HCT116 (cell line): ENCODE results near the gene C9orf78. TPM values are rescaled to one million over a fixed set of nuclear protein-coding genes. Genes with fewer than 3 reads are reported as not detected.

Experiments used
- ATAC-seq: fragments of 200-7000 bp; cut with Tn5 transposase; 2 replicates; pipeline ENCODE4 v1.9.1; 2020; ENCODE audit warnings: mild to moderate bottlenecking, moderate library complexity
- BruUV-seq: library from RNA; stranded (reverse); fragments of 400-500 nt; replicated peaks from 2 replicates; lab custom pipeline; 2021; lab: Mats Ljungman, UMichigan
- CTCF ChIA-PET: fragments of 300-600 bp; sonication (Branson Sonifier 250); formaldehyde crosslinking; loops from one replicate; lab custom pipeline; 2021; ENCODE audit warnings: antibody characterized with exemption; lab: Charles Lee
- POLR2A ChIA-PET: fragments of 300-600, 350-600 bp; sonication (Branson Sonifier 250); formaldehyde crosslinking; loops from one replicate; lab custom pipeline; 2021; ENCODE audit warnings: antibody characterized with exemption; lab: Charles Lee
- RAD21 ChIA-PET, 2 experiments: fragments of 300-600 bp; sonication (Branson Sonifier 250); formaldehyde crosslinking; loops; one replicate each; lab custom pipeline; 2023; ENCODE audit warnings: low total read pairs in 2 of 2; ENCODE audit not compliant: uncharacterized antibody in 2 of 2, unreplicated experiment in 2 of 2, low non-redundant PET in 1 of 2; lab: Charles Lee
- DNase-seq: peaks from one replicate; pipeline ENCODE4 v3.0.0-alpha.2; 2010; ENCODE audit warnings: low read depth, low spot score
- H2AFZ ChIP-seq: fragments of 200-600 bp; shearing (Covaris generic), sonication (generic); 2 replicates; pipeline ENCODE4 v1.6.1; 2017; ENCODE audit warnings: low read depth, mixed run types, mixed read lengths, antibody characterized with exemption, low read length; ENCODE audit not compliant: poor library complexity, severe bottlenecking
- H3K27ac ChIP-seq: 2 replicates; pipeline ENCODE4 v1.5.1; 2012; ENCODE audit warnings: low read depth, low read length
- H3K27me3 ChIP-seq: fragments of 200-600 bp; sonication (generic); 2 replicates; pipeline ENCODE4 v1.6.1; 2016; ENCODE audit warnings: mixed run types, low read length, mixed read lengths; ENCODE audit not compliant: insufficient read depth
- H3K36me3 ChIP-seq, 2 experiments: fragments of 200-500 bp in 1 of 2; fragments of 200-600 bp in 1 of 2; sonication (Bioruptor generic) in 1 of 2; sonication (generic) in 1 of 2; 2 replicates each; pipeline versions ENCODE4 v1.5.1 to v1.6.1; 2014 to 2016; ENCODE audit warnings: low read length in 2 of 2, inconsistent platforms in 1 of 2, mixed read lengths in 1 of 2, mixed run types in 1 of 2; ENCODE audit not compliant: insufficient read depth in 2 of 2, control insufficient read depth in 1 of 2
- H3K4me1 ChIP-seq, 2 experiments: fragments of 200-600 bp in 1 of 2; sonication (generic) in 1 of 2; 2 replicates each; pipeline versions ENCODE4 v1.5.1 to v1.6.1; 2012 to 2017; ENCODE audit warnings: low read length in 2 of 2, inconsistent platforms in 1 of 2, mild to moderate bottlenecking in 1 of 2, mixed read lengths in 1 of 2, mixed run types in 1 of 2, moderate library complexity in 1 of 2; ENCODE audit not compliant: insufficient read depth in 2 of 2, control insufficient read depth in 1 of 2
- H3K4me2 ChIP-seq: fragments of 200-600 bp; sonication (generic); 2 replicates; pipeline ENCODE4 v1.6.1; 2017; ENCODE audit warnings: mixed run types, low read length, mixed read lengths
- H3K4me3 ChIP-seq, 2 experiments: fragments of 200-600 bp in 1 of 2; sonication (generic) in 1 of 2; replicated peaks in 1 of 2; 2 replicates each; pipeline ENCODE4 v1.5.1; 2011 to 2016; ENCODE audit warnings: low read length in 2 of 2, control low read depth in 1 of 2, low read depth in 1 of 2, mild to moderate bottlenecking in 1 of 2, mixed read lengths in 1 of 2, mixed run types in 1 of 2
- H3K79me2 ChIP-seq: fragments of 200-600 bp; sonication (generic); 2 replicates; pipeline ENCODE4 v1.6.1; 2017; ENCODE audit warnings: mild to moderate bottlenecking, mixed run types, low read length, moderate library complexity, mixed read lengths; ENCODE audit not compliant: insufficient read depth
- H3K9ac ChIP-seq: fragments of 200-600 bp; sonication (generic); 2 replicates; pipeline ENCODE4 v1.6.1; 2016; ENCODE audit warnings: low read length, mixed read lengths
- H3K9me2 ChIP-seq: fragments of 200-600 bp; sonication (generic), shearing (Covaris generic); 2 replicates; pipeline ENCODE4 v1.6.1; 2017; ENCODE audit warnings: mixed run types, mild to moderate bottlenecking, moderate library complexity; ENCODE audit not compliant: insufficient read depth
- H3K9me3 ChIP-seq, 2 experiments: fragments of 200-500 bp in 1 of 2; fragments of 200-600 bp in 1 of 2; sonication (Bioruptor generic) in 1 of 2; sonication (generic) in 1 of 2; 2 replicates each; pipeline ENCODE4 v1.6.1; 2014 to 2017; ENCODE audit warnings: low read length in 2 of 2, mixed read lengths in 2 of 2, inconsistent platforms in 1 of 2, low read depth in 1 of 2, mild to moderate bottlenecking in 1 of 2, mixed run types in 1 of 2, moderate library complexity in 1 of 2; ENCODE audit not compliant: control insufficient read depth in 1 of 2, insufficient read depth in 1 of 2
- H4K20me1 ChIP-seq: fragments of 200-600 bp; sonication (generic), shearing (Covaris generic); 2 replicates; pipeline ENCODE4 v1.6.1; 2017; ENCODE audit warnings: mixed run types, mild to moderate bottlenecking, moderate library complexity; ENCODE audit not compliant: insufficient read depth
- CEBPB ChIP-seq: IDR thresholded peaks from 2 replicates; pipeline ENCODE4 v1.6.1; 2012; ENCODE audit warnings: low read depth
- ELF1 ChIP-seq: IDR thresholded peaks from 2 replicates; pipeline ENCODE4 v1.6.1; 2012; ENCODE audit warnings: low read depth, borderline replicate concordance
- EZH2 ChIP-seq: fragments of 200-600 bp; sonication (generic); IDR thresholded peaks from 2 replicates; pipeline ENCODE4 v1.6.1; 2017; ENCODE audit warnings: antibody characterized with exemption, mixed run types
- POLR2AphosphoS5 ChIP-seq: IDR thresholded peaks from 2 replicates; pipeline ENCODE4 v1.6.1; 2011; ENCODE audit warnings: mild to moderate bottlenecking, low read depth, low read length, moderate library complexity
- TCF7L2 ChIP-seq: IDR thresholded peaks from 2 replicates; pipeline ENCODE4 v1.7.0; 2011; ENCODE audit warnings: borderline replicate concordance, inconsistent platforms; ENCODE audit not compliant: insufficient read depth, insufficient read length; ENCODE audit errors: extremely low read depth
- ZNF274 ChIP-seq: fragments of 200-500 bp; sonication (Bioruptor generic); IDR thresholded peaks from 2 replicates; pipeline ENCODE4 v1.6.1; 2014; ENCODE audit warnings: mild to moderate bottlenecking, low read depth, low read length, inconsistent platforms
- intact Hi-C: fragments of 100-400 bp; cut with micrococcal nuclease; formaldehyde crosslinking; loops from 2 replicates; pipeline ENCODE4 v1.10.0; 2022
- total RNA-seq: library from RNA; stranded (reverse); gene quantifications from one replicate; pipeline ENCODE4 v1.2.1, GENCODE V29; 2021; ENCODE audit not compliant: unreplicated experiment
- TF ChIP-seq, protein P1 (sequence below): IDR thresholded peaks from 2 replicates; pipeline ENCODE4 v1.6.1; 2012; ENCODE audit warnings: low read depth
- TF ChIP-seq, protein P2 (sequence below): IDR thresholded peaks from 2 replicates; pipeline ENCODE4 v1.6.1; 2012

C9orf78 gene
- total RNA-seq, 1 experiment from 2014 or later, result 41.4 TPM

DNA sequence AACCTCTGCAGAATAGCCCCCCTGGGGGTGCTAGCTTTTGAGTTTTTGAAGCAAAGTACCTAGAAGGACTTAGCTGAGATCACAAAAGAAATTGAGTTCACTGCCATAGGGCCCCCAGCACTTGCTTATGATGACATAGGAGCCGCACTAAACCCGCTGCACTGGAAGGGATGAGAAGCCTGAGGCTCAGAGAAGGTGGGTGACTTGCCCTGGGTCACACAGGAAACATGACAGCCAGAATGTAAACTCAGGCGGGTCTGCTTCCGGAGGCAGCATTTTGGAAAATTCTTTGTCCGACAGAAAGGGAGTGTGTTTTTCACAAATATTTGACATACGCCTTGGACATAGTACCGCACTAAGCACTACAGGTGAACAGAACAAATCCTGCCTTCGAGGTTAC lies 40.5 kb downstream of the C9orf78 start:
- BruUV-seq, result no TSS peak
- Histone ChIP-seq H3K9ac (no peak overlapping the region), H3K27ac (no peak overlapping the region), H3K27me3 (peaks cover 4% of the 10 kb centered on the region; the same call in 1 of the 2 replicates), H3K36me3 (no peaks in the 10 kb centered on the region), H2AFZ (no peak overlapping the region), H3K9me3 (no peaks in the 10 kb centered on the region), H3K4me1 (peaks cover 0 to 4% of the 10 kb centered on the region in 2 experiments; a peak in 1 of 4 replicates), H4K20me1 (no peaks in the 10 kb centered on the region), H3K79me2 (no peaks in the 10 kb centered on the region), H3K4me3 (no peak overlapping the region), H3K9me2 (no peaks in the 10 kb centered on the region), H3K4me2 (no peak overlapping the region)
- ChIA-PET RAD21 (no interaction called here), POLR2A (no interaction called here), CTCF (no interaction called here)
- no peak for TF ChIP-seq POLR2AphosphoS5
- no peak for TF ChIP-seq ELF1
- TF ChIP-seq, protein P1, sequence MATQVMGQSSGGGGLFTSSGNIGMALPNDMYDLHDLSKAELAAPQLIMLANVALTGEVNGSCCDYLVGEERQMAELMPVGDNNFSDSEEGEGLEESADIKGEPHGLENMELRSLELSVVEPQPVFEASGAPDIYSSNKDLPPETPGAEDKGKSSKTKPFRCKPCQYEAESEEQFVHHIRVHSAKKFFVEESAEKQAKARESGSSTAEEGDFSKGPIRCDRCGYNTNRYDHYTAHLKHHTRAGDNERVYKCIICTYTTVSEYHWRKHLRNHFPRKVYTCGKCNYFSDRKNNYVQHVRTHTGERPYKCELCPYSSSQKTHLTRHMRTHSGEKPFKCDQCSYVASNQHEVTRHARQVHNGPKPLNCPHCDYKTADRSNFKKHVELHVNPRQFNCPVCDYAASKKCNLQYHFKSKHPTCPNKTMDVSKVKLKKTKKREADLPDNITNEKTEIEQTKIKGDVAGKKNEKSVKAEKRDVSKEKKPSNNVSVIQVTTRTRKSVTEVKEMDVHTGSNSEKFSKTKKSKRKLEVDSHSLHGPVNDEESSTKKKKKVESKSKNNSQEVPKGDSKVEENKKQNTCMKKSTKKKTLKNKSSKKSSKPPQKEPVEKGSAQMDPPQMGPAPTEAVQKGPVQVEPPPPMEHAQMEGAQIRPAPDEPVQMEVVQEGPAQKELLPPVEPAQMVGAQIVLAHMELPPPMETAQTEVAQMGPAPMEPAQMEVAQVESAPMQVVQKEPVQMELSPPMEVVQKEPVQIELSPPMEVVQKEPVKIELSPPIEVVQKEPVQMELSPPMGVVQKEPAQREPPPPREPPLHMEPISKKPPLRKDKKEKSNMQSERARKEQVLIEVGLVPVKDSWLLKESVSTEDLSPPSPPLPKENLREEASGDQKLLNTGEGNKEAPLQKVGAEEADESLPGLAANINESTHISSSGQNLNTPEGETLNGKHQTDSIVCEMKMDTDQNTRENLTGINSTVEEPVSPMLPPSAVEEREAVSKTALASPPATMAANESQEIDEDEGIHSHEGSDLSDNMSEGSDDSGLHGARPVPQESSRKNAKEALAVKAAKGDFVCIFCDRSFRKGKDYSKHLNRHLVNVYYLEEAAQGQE, result no peak
- TF ChIP-seq TCF7L2, result no peak
- intact Hi-C loops, result no loop called here
- ATAC-seq, result no peak
- DNase-seq, result no peak

DNA sequence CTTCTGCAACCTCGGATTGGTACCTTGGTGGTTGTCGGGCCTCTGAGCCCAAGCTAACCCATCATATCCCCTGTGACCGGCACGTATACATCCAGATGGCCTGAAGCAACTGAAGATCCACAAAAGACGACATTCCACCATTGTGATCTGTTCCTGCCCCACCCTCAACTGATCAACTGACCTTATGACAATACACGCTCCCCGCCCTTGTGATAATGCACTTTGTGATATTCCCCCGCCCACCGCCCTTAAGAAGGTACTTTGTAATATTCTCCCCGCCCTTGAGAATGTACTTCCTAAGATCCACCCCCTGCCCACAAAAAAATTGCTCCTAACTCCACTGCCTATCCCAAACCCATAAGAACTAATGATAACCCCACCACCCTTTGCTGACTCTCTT lies 48.6 kb downstream of the C9orf78 start:
- peaks cover 3 to 11% of the 10 kb centered on the region in 2 experiments; a peak in 2 of 4 replicates for H3K4me1 ChIP-seq
- H2AFZ ChIP-seq, result no peak overlapping the region
- no peaks in the 10 kb centered on the region for H4K20me1 ChIP-seq
- CTCF ChIA-PET, result no interaction called here
- no peak overlapping the region for H3K9ac ChIP-seq
- H3K4me3 ChIP-seq, result no peak overlapping the region
- RAD21 ChIA-PET, result no interaction called here
- intact Hi-C loops, result no loop called here
- no peaks in the 10 kb centered on the region for H3K9me2 ChIP-seq
- no peaks in the 10 kb centered on the region for H3K27me3 ChIP-seq
- H3K27ac ChIP-seq, result no peak overlapping the region
- no peaks in the 10 kb centered on the region for H3K9me3 ChIP-seq
- H3K4me2 ChIP-seq, result no peak overlapping the region
- H3K79me2 ChIP-seq, result no peaks in the 10 kb centered on the region
- H3K36me3 ChIP-seq, result no peaks in the 10 kb centered on the region
- DNase-seq, result no peak
- TF ChIP-seq ZNF274, result no peak
- TF ChIP-seq, protein P2, sequence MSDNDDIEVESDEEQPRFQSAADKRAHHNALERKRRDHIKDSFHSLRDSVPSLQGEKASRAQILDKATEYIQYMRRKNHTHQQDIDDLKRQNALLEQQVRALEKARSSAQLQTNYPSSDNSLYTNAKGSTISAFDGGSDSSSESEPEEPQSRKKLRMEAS, result no peak
- no peak for TF ChIP-seq EZH2
- no peak for TF ChIP-seq CEBPB
- POLR2A ChIA-PET, result no interaction called here
- no TSS peak for BruUV-seq
- ATAC-seq, result no peak
